Pancreas (tissue), 10 donors: ENCODE data around the gene INHA. TPM values are rescaled to one million over a fixed set of nuclear protein-coding genes. Genes with fewer than 3 reads are reported as not detected.

Experiments
- ATAC-seq, 4 donors: fragments of 200-7000 bp; cut with Tn5 transposase; one replicate each; pipeline versions ENCODE4 v1.8.0 to v1.9.1; 2020; ENCODE audit warnings: mild to moderate bottlenecking in 4 of 4, moderate library complexity in 4 of 4
- DNase-seq, 6 donors: peaks; one replicate each; pipeline ENCODE4 v3.0.0-alpha.2; 2020
- FAIRE-seq: peaks from 2 replicates; lab custom pipeline; 2012; peaks lifted over from hg19 to GRCh38; lab: Jason Lieb, UNC
- H3K27ac ChIP-seq, 4 donors: fragments of 200-600 bp; sonication (generic); 1 replicate in 3 of 4; 2 replicates in 1 of 4; pipeline versions ENCODE4 v1.5.0 to v1.8.0; 2020
- H3K27me3 ChIP-seq, 4 donors: fragments of 200-600 bp; one replicate each; pipeline ENCODE4 v1.8.0; 2021
- H3K36me3 ChIP-seq, 3 donors: fragments of 200-600 bp; sonication (generic) in 1 of 3; one replicate each; pipeline versions ENCODE4 v1.5.0 to v1.8.0; 2020 to 2021
- H3K4me1 ChIP-seq, 3 donors: fragments of 200-600 bp; one replicate each; pipeline ENCODE4 v1.8.0; 2021
- H3K4me3 ChIP-seq, 4 donors: fragments of 200-600 bp; sonication (generic) in 2 of 4; one replicate each; pipeline versions ENCODE4 v1.5.0 to v1.8.0; 2020 to 2021
- H3K9me3 ChIP-seq, 4 donors: fragments of 200-600 bp; one replicate each; pipeline ENCODE4 v1.8.0; 2021
- WGBS, 2 donors: extraction: QIAGEN DNeasy Blood & Tissue Kit; methylation state at CpG; one replicate each; pipeline ENCODE4 v1.1.7; 2013; 5-methylcytosine and 5-hydroxymethylcytosine counted together
- intact Hi-C, 3 donors: fragments of 100-400 bp; cut with DNase I; formaldehyde crosslinking; loops; one replicate each; pipeline versions ENCODE4 v1.11.1 to v1.14.2; 2022
- polyA plus RNA-seq, 2 donors: library from polyadenylated mRNA; stranded (reverse); fragments of 200-250 nt; gene quantifications; one replicate each; pipeline ENCODE4 v1.2.3, GENCODE V29; 2013
- total RNA-seq, 6 donors: library from RNA; stranded (reverse); fragmentation: NEBNext Ultra II Directional in 4 of 6; extraction: Animal tissue kit (Norgen Biotek cat#: 25700) in 4 of 6; gene quantifications; one replicate each; pipeline versions ENCODE4 v1.2.1 to v1.2.4, GENCODE V29; 2021 to 2023
- TF ChIP-seq, protein P1 (sequence below), 4 donors: fragments of 200-600 bp; sonication (generic) in 3 of 4; IDR thresholded peaks; one replicate each; pipeline versions ENCODE4 v1.5.0 to v1.8.0; 2021; ENCODE audit warnings: antibody characterized with exemption in 4 of 4
- donor health status: healthy with polysubstance abuse.
- donor health status: DM: no; HTN: no; CAD: no; lungs with moderate emphysema.
- donor health status: DM: no; HTN: no; CAD: no.
- donor health status: control.
- donor health status: control.
- donor health status: Bipolar disorder and iron deficiency.
- donor health status: DM: yes; HTN: yes; CAD: no.
- donor health status: DM: no; HTN: no; CAD: no.
- donor health status: DM: no; HTN: no; CAD: no.
- donor health status: DM: yes; HTN: yes; CAD: no.

Gene INHA
- total and polyA plus RNA-seq, 8 donors, result 0.94 to 8.9 (median 3.9) TPM

DNA sequence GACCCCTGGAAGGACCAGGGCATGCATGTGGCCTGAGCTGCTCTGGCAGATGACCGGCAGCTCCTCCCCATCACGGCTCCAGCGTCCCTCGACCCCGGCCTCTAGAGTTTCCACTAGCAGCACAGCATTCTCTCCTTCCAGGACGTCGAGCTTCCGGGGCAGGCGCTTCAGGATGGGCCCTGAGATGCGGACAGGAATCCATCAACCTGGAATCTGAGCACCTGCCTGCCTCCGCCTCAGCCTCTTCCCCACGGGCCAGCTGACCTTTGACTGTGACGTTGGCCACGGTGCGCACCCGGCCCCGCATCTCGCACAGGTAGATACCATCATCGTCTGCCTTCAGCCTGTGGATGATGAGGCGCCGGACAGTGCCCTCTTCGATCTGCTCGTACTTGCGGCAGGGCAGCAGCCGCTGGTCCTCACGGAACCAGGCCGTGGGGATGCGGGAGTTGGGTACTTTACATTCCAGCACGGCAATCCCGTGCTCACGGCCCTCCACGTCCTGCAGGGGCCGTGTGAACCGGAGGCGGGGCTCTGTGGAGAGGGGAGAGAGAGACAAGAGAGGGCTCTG, 4.2 kb upstream of the INHA start:
- FAIRE-seq (no peak), DNase-seq (peak in 2 of 6 donors; percentile 16 to 78), ATAC-seq (no peak)
- Histone ChIP-seq H3K27ac (no peak overlapping the region), H3K36me3 (peaks cover 0 to 14% (median 13%) of the 10 kb centered on the region in 3 donors), H3K4me3 (no peak overlapping the region), H3K4me1 (peaks cover 4 to 8% (median 6%) of the 10 kb centered on the region in 3 donors), H3K9me3 (no peaks in the 10 kb centered on the region), H3K27me3 (no peaks in the 10 kb centered on the region)
- TF ChIP-seq, protein P1, sequence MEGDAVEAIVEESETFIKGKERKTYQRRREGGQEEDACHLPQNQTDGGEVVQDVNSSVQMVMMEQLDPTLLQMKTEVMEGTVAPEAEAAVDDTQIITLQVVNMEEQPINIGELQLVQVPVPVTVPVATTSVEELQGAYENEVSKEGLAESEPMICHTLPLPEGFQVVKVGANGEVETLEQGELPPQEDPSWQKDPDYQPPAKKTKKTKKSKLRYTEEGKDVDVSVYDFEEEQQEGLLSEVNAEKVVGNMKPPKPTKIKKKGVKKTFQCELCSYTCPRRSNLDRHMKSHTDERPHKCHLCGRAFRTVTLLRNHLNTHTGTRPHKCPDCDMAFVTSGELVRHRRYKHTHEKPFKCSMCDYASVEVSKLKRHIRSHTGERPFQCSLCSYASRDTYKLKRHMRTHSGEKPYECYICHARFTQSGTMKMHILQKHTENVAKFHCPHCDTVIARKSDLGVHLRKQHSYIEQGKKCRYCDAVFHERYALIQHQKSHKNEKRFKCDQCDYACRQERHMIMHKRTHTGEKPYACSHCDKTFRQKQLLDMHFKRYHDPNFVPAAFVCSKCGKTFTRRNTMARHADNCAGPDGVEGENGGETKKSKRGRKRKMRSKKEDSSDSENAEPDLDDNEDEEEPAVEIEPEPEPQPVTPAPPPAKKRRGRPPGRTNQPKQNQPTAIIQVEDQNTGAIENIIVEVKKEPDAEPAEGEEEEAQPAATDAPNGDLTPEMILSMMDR (IDR thresholded peaks at IDR 0.05), result no peak
- intact Hi-C loops, result no loop called here
- 91 to 94% methylated on average over 35 of the region's 35 CpGs for WGBS, 2 donors

DNA sequence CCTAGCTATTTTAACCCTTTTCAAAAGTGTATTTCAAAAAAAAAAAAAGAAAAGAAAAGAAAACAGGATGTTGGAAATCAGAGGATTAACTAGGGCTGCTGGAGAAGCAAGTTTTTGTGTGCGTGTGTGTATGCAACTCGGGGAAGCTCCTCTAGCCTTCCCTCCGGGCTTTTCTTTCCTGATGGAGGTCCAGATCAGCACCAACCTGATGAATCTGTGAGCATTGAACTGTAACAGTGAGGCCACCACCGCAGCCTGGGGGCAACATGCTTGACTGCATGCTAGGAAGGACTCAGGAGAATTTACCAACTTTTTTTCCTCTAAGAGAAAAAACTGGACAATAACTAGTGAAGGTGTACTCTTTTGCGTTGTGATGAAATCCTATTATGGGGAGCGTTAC, 3.1 kb upstream of the INHA start:
- no peak overlapping the region for H3K27ac ChIP-seq
- no peak overlapping the region for H3K4me3 ChIP-seq
- ATAC-seq (no peak), DNase-seq (no peak), FAIRE-seq (no peak)
- H3K27me3 ChIP-seq, result no peaks in the 10 kb centered on the region
- H3K9me3 ChIP-seq, result no peaks in the 10 kb centered on the region
- 94 to 96% methylated on average over 6 of the region's 6 CpGs for WGBS, 2 donors
- peaks cover 0 to 14% (median 9%) of the 10 kb centered on the region in 3 donors for H3K36me3 ChIP-seq
- peaks cover 4 to 8% (median 6%) of the 10 kb centered on the region in 3 donors for H3K4me1 ChIP-seq
- TF ChIP-seq, protein P1 (IDR thresholded peaks at IDR 0.05), result no peak
- intact Hi-C loops, result no loop called here

DNA sequence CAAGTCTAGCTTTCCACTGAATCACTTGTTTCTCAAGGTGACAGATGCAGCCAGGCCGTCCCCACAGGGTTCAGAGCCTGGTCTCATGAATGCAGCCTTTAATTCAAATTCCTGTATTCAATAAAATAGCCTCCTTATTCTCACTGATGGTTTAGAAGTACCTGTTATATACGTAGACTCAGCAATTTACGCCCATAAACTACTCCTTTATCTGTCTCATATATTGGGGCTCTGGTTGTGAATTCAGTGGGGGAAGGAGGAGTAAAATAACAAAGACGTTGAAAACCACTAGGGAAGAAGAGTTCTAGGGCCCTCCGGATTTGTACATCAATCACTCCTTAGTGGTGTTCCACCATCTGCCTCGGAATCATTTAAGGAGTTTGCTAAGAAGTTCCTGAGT, 2.5 kb upstream of the INHA start:
- Histone ChIP-seq H3K36me3 (peaks cover 0 to 9% (median 9%) of the 10 kb centered on the region in 3 donors), H3K27ac (no peak overlapping the region), H3K4me1 (peaks cover 4 to 8% (median 6%) of the 10 kb centered on the region in 3 donors), H3K9me3 (no peaks in the 10 kb centered on the region), H3K4me3 (peak overlapping the region in 2 of 4 donors; percentile 78 to 85), H3K27me3 (no peaks in the 10 kb centered on the region)
- ATAC-seq, result no peak
- intact Hi-C loops, result no loop called here
- FAIRE-seq, result no peak
- TF ChIP-seq, protein P1 (IDR thresholded peaks at IDR 0.05), result no peak
- DNase-seq, result no peak
- WGBS, 2 donors, result 83 to 91% methylated on average over 6 of the region's 6 CpGs

DNA sequence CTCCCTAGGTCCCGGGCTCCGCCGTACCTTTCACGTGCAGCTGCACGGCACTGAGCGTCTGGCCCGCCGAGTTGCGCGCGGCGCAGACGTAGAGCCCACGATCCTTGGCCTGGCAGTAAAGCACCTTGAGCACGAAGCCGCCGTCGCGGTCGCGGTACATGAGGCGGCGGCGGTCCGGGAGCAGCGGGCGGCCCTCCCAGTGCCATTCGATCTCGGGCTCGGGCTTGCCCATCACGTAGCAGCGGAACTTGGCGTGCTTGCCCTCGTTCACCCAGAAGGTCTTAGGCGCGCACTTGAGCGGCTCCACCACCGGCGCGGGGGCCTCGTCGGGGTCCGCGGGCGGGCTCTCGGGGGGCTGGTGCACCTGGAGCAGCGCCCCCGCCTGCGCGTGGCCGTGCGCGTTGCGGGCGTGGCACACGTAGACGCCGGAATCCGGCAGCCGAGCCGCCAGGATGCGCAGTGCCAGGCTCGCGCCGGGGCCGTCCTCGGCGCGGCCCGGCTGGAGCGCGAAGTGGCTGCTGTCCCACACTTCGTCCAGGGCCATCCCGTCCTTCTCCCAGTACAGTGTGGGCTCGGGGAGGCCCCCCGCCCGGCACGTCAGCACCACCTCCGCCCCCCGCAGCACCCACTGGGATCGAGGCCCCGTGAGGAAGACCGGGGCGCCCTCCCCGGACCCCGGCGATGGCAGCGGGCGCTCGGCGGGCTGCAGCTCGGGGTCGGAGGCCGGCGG, 1.8 kb upstream of the INHA start:
- ATAC-seq (peak; percentile 24 to 55 (median 30)), DNase-seq (peak in 3 of 6 donors; percentile 67 to 84 (median 80)), FAIRE-seq (no peak)
- Histone ChIP-seq H3K9me3 (no peaks in the 10 kb centered on the region), H3K36me3 (peaks cover 0 to 9% (median 6%) of the 10 kb centered on the region in 3 donors), H3K27ac (peak overlapping the region; percentile 79 to 83 (median 81)), H3K4me3 (peak overlapping the region; percentile 63 to 96 (median 82)), H3K27me3 (no peaks in the 10 kb centered on the region), H3K4me1 (peaks cover 4 to 8% (median 6%) of the 10 kb centered on the region in 3 donors)
- WGBS, 2 donors, result 9 to 17% methylated on average over 66 to 95 of the region's 95 CpGs
- intact Hi-C loops, result no loop called here
- TF ChIP-seq, protein P1 (IDR thresholded peaks at IDR 0.05), result no peak
